ENCODE results near the gene SYNE4.
"Not testable (repeated sequence)": the region's sequence is repeated elsewhere in the genome, so short reads cannot be mapped to it uniquely, and the experiment has no call there.

Gene SYNE4

GRCh38 chr19:36008336-36008978, at the start of gene SYNE4:
TSS of gene SYNE4 (minus strand) at chr19:36008813. CDS start at chr19:36008681, 132 bp downstream.
- DNase-seq (ENCODE audit: low spot score) = no peak

GRCh38 chr19:36054733-36055686, 46.4 kb upstream of the SYNE4 start, which contains the start of gene WDR62:
TSS of gene WDR62 (plus strand) at chr19:36054897. CDS start at chr19:36054972, 75 bp downstream.
- DNase-seq (ENCODE audit: low spot score) = peak; percentile 99

- peak; percentile 100 for DNase-seq (ENCODE audit: low spot score)
Observed at GRCh38 chr19:36054119-36054732, 45.6 kb upstream of the SYNE4 start, which contains the start of gene THAP8. TSS of gene THAP8 (minus strand) at chr19:36054285. CDS start at chr19:36054217, 68 bp downstream.

- no peak for DNase-seq (ENCODE audit: low spot score)
Observed at GRCh38 chr19:36051637-36052036, 43.0 kb upstream of the SYNE4 start.

- DNase-seq (ENCODE audit: low spot score) = no peak
Observed at GRCh38 chr19:36051236-36051635, 42.6 kb upstream of the SYNE4 start.

- no peak for DNase-seq (ENCODE audit: low spot score)
Observed at GRCh38 chr19:36049080-36049698, 40.6 kb upstream of the SYNE4 start.

- DNase-seq (ENCODE audit: low spot score) = no peak
Observed at GRCh38 chr19:36047835-36048234, 39.2 kb upstream of the SYNE4 start.

GRCh38 chr19:36046443-36047050, 37.9 kb upstream of the SYNE4 start:
- DNase-seq (ENCODE audit: low spot score) = no peak

- DNase-seq (ENCODE audit: low spot score) = no peak
Observed at GRCh38 chr19:36043952-36044351, 35.3 kb upstream of the SYNE4 start.

- DNase-seq (ENCODE audit: low spot score) = no peak
Observed at GRCh38 chr19:36041831-36042230, 33.2 kb upstream of the SYNE4 start.

- DNase-seq (ENCODE audit: low spot score) = not testable (repeated sequence)
Observed at GRCh38 chr19:36041092-36041491, 32.5 kb upstream of the SYNE4 start.

GRCh38 chr19:36040495-36040894, 31.9 kb upstream of the SYNE4 start:
- no peak for DNase-seq (ENCODE audit: low spot score)

GRCh38 chr19:36032251-36033104, 23.9 kb upstream of the SYNE4 start, which contains the start of gene CLIP3:
TSS of gene CLIP3 (minus strand) at chr19:36032873. CDS start at chr19:36032357, 516 bp downstream.
- peak; percentile 83 for DNase-seq (ENCODE audit: low spot score)

GRCh38 chr19:36031308-36031707, 22.7 kb upstream of the SYNE4 start:
- no peak for DNase-seq (ENCODE audit: low spot score)

GRCh38 chr19:36030264-36031148, 21.9 kb upstream of the SYNE4 start:
- DNase-seq (ENCODE audit: low spot score) = no peak

GRCh38 chr19:36028313-36029041, 19.9 kb upstream of the SYNE4 start:
- no peak for DNase-seq (ENCODE audit: low spot score)

- DNase-seq (ENCODE audit: low spot score) = no peak
Observed at GRCh38 chr19:36027696-36028095, 19.1 kb upstream of the SYNE4 start.

GRCh38 chr19:36026091-36026876, 17.7 kb upstream of the SYNE4 start:
- DNase-seq (ENCODE audit: low spot score) = no peak
